Measurements from ENCODE around the gene GRIK1.

Gene GRIK1

GRCh38 chr21:29827647-29828046 lies 112.1 kb downstream of the GRIK1 start:
- Histone ChIP-seq H3K27me3 (ENCODE audit: insufficient read depth, low read length, poor library complexity, severe bottlenecking) (no peaks in the 10 kb centered on the region), H4K20me1 (ENCODE audit: insufficient read depth, low read length, poor library complexity, severe bottlenecking) (no peaks in the 10 kb centered on the region), H2AFZ (ENCODE audit: low read length) (no peak overlapping the region), H3F3A (ENCODE audit: low read depth) (no peaks in the 10 kb centered on the region), H3K4me3 (ENCODE audit: low read length, poor library complexity, severe bottlenecking) (no peak overlapping the region), H3K4me1 (ENCODE audit: insufficient read depth, low read length, poor library complexity, severe bottlenecking) (no peaks in the 10 kb centered on the region), H3K4me2 (ENCODE audit: low read depth, low read length, poor library complexity, severe bottlenecking) (no peak overlapping the region), H3K79me2 (ENCODE audit: insufficient read depth, low read length) (no peaks in the 10 kb centered on the region), H3K9ac (ENCODE audit: low read depth, low read length, poor library complexity, severe bottlenecking) (no peak overlapping the region), H3K36me3 (ENCODE audit: insufficient read depth, low read length) (no peaks in the 10 kb centered on the region), H3K9me2 (replicated peaks; ENCODE audit: low read depth, low read length) (no peaks in the 10 kb centered on the region), H3K9me3 (ENCODE audit: insufficient read depth, low read depth, low read length) (no peaks in the 10 kb centered on the region)
- no peak for TF ChIP-seq CTCF (conservative IDR thresholded peaks at IDR 0.05; ENCODE audit: low read length)

- H3F3A ChIP-seq (ENCODE audit: low read depth): no peaks in the 10 kb centered on the region
- no peaks in the 10 kb centered on the region for H4K20me1 ChIP-seq (ENCODE audit: insufficient read depth, low read length, poor library complexity, severe bottlenecking)
- H3K4me2 ChIP-seq (ENCODE audit: low read depth, low read length, poor library complexity, severe bottlenecking): no peak overlapping the region
- H3K9me2 ChIP-seq (replicated peaks; ENCODE audit: low read depth, low read length): no peaks in the 10 kb centered on the region
- H3K9me3 ChIP-seq (ENCODE audit: insufficient read depth, low read depth, low read length): no peaks in the 10 kb centered on the region
- no peaks in the 10 kb centered on the region for H3K4me1 ChIP-seq (ENCODE audit: insufficient read depth, low read length, poor library complexity, severe bottlenecking)
- no peak overlapping the region for H2AFZ ChIP-seq (ENCODE audit: low read length)
- no peak overlapping the region for H3K4me3 ChIP-seq (ENCODE audit: low read length, poor library complexity, severe bottlenecking)
- H3K36me3 ChIP-seq (ENCODE audit: insufficient read depth, low read length): no peaks in the 10 kb centered on the region
- TF ChIP-seq EZH2phosphoT487 (IDR thresholded peaks at IDR 0.05; ENCODE audit: borderline replicate concordance): no peak
- no peak for TF ChIP-seq CTCF (conservative IDR thresholded peaks at IDR 0.05; ENCODE audit: low read length)
- H3K9ac ChIP-seq (ENCODE audit: low read depth, low read length, poor library complexity, severe bottlenecking): no peak overlapping the region
- no peaks in the 10 kb centered on the region for H3K27me3 ChIP-seq (ENCODE audit: insufficient read depth, low read length, poor library complexity, severe bottlenecking)
- no peaks in the 10 kb centered on the region for H3K79me2 ChIP-seq (ENCODE audit: insufficient read depth, low read length)
Measured at GRCh38 chr21:29827236-29827635, 112.6 kb downstream of the GRIK1 start.

GRCh38 chr21:29826386-29826785 lies 113.4 kb downstream of the GRIK1 start:
- H4K20me1 ChIP-seq (ENCODE audit: insufficient read depth, low read length, poor library complexity, severe bottlenecking): no peaks in the 10 kb centered on the region
- no peaks in the 10 kb centered on the region for H3K79me2 ChIP-seq (ENCODE audit: insufficient read depth, low read length)
- H3K4me1 ChIP-seq (ENCODE audit: insufficient read depth, low read length, poor library complexity, severe bottlenecking): no peaks in the 10 kb centered on the region
- no peaks in the 10 kb centered on the region for H3K27me3 ChIP-seq (ENCODE audit: insufficient read depth, low read length, poor library complexity, severe bottlenecking)
- no peak overlapping the region for H3K9ac ChIP-seq (ENCODE audit: low read depth, low read length, poor library complexity, severe bottlenecking)
- no peaks in the 10 kb centered on the region for H3K9me2 ChIP-seq (replicated peaks; ENCODE audit: low read depth, low read length)
- no peak overlapping the region for H3K4me3 ChIP-seq (ENCODE audit: low read length, poor library complexity, severe bottlenecking)
- no peaks in the 10 kb centered on the region for H3K36me3 ChIP-seq (ENCODE audit: insufficient read depth, low read length)
- H3F3A ChIP-seq (ENCODE audit: low read depth): no peaks in the 10 kb centered on the region
- no peaks in the 10 kb centered on the region for H3K9me3 ChIP-seq (ENCODE audit: insufficient read depth, low read depth, low read length)
- H3K4me2 ChIP-seq (ENCODE audit: low read depth, low read length, poor library complexity, severe bottlenecking): no peak overlapping the region
- H2AFZ ChIP-seq (ENCODE audit: low read length): no peak overlapping the region
- TF ChIP-seq EZH2phosphoT487 (IDR thresholded peaks at IDR 0.05; ENCODE audit: borderline replicate concordance): no peak

GRCh38 chr21:29825936-29826335 lies 113.9 kb downstream of the GRIK1 start:
- TF ChIP-seq EZH2phosphoT487 (IDR thresholded peaks at IDR 0.05; ENCODE audit: borderline replicate concordance) (no peak), CTCF (conservative IDR thresholded peaks at IDR 0.05; ENCODE audit: low read length) (no peak)
- Histone ChIP-seq H3K36me3 (ENCODE audit: insufficient read depth, low read length) (no peaks in the 10 kb centered on the region), H3K9me2 (replicated peaks; ENCODE audit: low read depth, low read length) (no peaks in the 10 kb centered on the region), H3K79me2 (ENCODE audit: insufficient read depth, low read length) (no peaks in the 10 kb centered on the region), H4K20me1 (ENCODE audit: insufficient read depth, low read length, poor library complexity, severe bottlenecking) (no peaks in the 10 kb centered on the region), H3K27me3 (ENCODE audit: insufficient read depth, low read length, poor library complexity, severe bottlenecking) (no peaks in the 10 kb centered on the region), H2AFZ (ENCODE audit: low read length) (no peak overlapping the region), H3F3A (ENCODE audit: low read depth) (no peaks in the 10 kb centered on the region), H3K9ac (ENCODE audit: low read depth, low read length, poor library complexity, severe bottlenecking) (no peak overlapping the region), H3K4me3 (ENCODE audit: low read length, poor library complexity, severe bottlenecking) (no peak overlapping the region), H3K9me3 (ENCODE audit: insufficient read depth, low read depth, low read length) (no peaks in the 10 kb centered on the region), H3K4me2 (ENCODE audit: low read depth, low read length, poor library complexity, severe bottlenecking) (no peak overlapping the region), H3K4me1 (ENCODE audit: insufficient read depth, low read length, poor library complexity, severe bottlenecking) (no peaks in the 10 kb centered on the region)

Data from Loucy (cell line).